Measurements from ENCODE around the gene RASD1.

Gene RASD1

GRCh38 chr17:17460038-17460437 lies 36.2 kb downstream of the RASD1 start:
- H3K27ac ChIP-seq (ENCODE audit: low read depth, low read length) = no peak overlapping the region
- no peak overlapping the region for H3K4me3 ChIP-seq (ENCODE audit: low read length)
- H3K36me3 ChIP-seq (ENCODE audit: control insufficient read depth, low read length) = no peaks in the 10 kb centered on the region
- H3K79me2 ChIP-seq (ENCODE audit: control insufficient read depth, low read length) = no peaks in the 10 kb centered on the region
- peaks cover 5% of the 10 kb centered on the region; the same call in 1 of the 2 replicates for H3K9me3 ChIP-seq (ENCODE audit: control insufficient read depth, insufficient read depth, low read length)
- TF ChIP-seq CTCF (IDR thresholded peaks at IDR 0.05; ENCODE audit: low read depth, low read length, poor library complexity, severe bottlenecking) (no peak), EZH2phosphoT487 (IDR thresholded peaks at IDR 0.05; ENCODE audit: borderline replicate concordance, low read length) (no peak)
- H4K20me1 ChIP-seq (ENCODE audit: control insufficient read depth, insufficient read depth, low read depth, low read length) = no peaks in the 10 kb centered on the region
- peaks cover 13% of the 10 kb centered on the region for H3K27me3 ChIP-seq (ENCODE audit: control insufficient read depth, low read length)
- H3K4me1 ChIP-seq (ENCODE audit: control insufficient read depth, low read length) = no peaks in the 10 kb centered on the region
- H3K9me2 ChIP-seq (replicated peaks; ENCODE audit: control insufficient read depth, low read length) = no peaks in the 10 kb centered on the region
- no peak overlapping the region for H3K4me2 ChIP-seq (ENCODE audit: low read length)
- H3F3A ChIP-seq (ENCODE audit: control insufficient read depth, insufficient read depth) = no peaks in the 10 kb centered on the region

DNA sequence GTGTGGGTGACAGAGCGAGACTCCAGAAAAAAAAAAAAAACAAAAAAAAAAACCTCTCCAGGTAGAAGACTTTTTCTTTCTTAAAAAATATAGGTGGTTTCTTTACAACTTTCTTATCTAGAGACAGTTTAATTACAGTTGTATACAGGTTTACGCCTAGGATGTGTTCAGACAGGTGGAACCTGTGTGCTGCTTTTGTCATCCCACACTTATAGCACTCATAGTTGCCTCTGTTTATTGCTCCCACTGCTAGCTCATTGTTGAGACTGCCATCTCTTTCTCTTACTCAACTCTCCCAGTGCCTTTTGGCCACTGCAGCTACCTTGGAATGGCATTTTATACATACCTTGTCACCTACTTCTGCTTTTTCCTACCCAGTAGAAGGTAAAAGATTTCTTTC lies 38.5 kb downstream of the RASD1 start:
- Histone ChIP-seq H3K4me3 (ENCODE audit: low read length) (no peak overlapping the region), H3F3A (ENCODE audit: control insufficient read depth, insufficient read depth) (no peaks in the 10 kb centered on the region), H3K4me2 (ENCODE audit: low read length) (no peak overlapping the region), H3K9me3 (ENCODE audit: control insufficient read depth, insufficient read depth, low read length) (peaks cover 5% of the 10 kb centered on the region; the same call in 1 of the 2 replicates), H3K27me3 (ENCODE audit: control insufficient read depth, low read length) (no peaks in the 10 kb centered on the region), H3K27ac (ENCODE audit: low read depth, low read length) (no peak overlapping the region), H3K79me2 (ENCODE audit: control insufficient read depth, low read length) (no peaks in the 10 kb centered on the region), H3K4me1 (ENCODE audit: control insufficient read depth, low read length) (no peaks in the 10 kb centered on the region), H3K9me2 (replicated peaks; ENCODE audit: control insufficient read depth, low read length) (no peaks in the 10 kb centered on the region), H3K36me3 (ENCODE audit: control insufficient read depth, low read length) (no peaks in the 10 kb centered on the region), H4K20me1 (ENCODE audit: control insufficient read depth, insufficient read depth, low read depth, low read length) (no peaks in the 10 kb centered on the region)
- no peak for TF ChIP-seq EZH2phosphoT487 (IDR thresholded peaks at IDR 0.05; ENCODE audit: borderline replicate concordance, low read length)
- no peak for TF ChIP-seq CTCF (IDR thresholded peaks at IDR 0.05; ENCODE audit: low read depth, low read length, poor library complexity, severe bottlenecking)

- Histone ChIP-seq H3K27me3 (ENCODE audit: control insufficient read depth, low read length) (peaks cover 1% of the 10 kb centered on the region), H3K27ac (ENCODE audit: low read depth, low read length) (no peak overlapping the region), H3K79me2 (ENCODE audit: control insufficient read depth, low read length) (no peaks in the 10 kb centered on the region), H3K4me3 (ENCODE audit: low read length) (no peak overlapping the region), H3K4me2 (ENCODE audit: low read length) (no peak overlapping the region), H3K9me2 (replicated peaks; ENCODE audit: control insufficient read depth, low read length) (no peaks in the 10 kb centered on the region), H3K9me3 (ENCODE audit: control insufficient read depth, insufficient read depth, low read length) (peaks cover 5% of the 10 kb centered on the region; the same call in 1 of the 2 replicates), H3K4me1 (ENCODE audit: control insufficient read depth, low read length) (no peaks in the 10 kb centered on the region), H3K36me3 (ENCODE audit: control insufficient read depth, low read length) (no peaks in the 10 kb centered on the region), H3F3A (ENCODE audit: control insufficient read depth, insufficient read depth) (no peaks in the 10 kb centered on the region), H4K20me1 (ENCODE audit: control insufficient read depth, insufficient read depth, low read depth, low read length) (no peaks in the 10 kb centered on the region)
- TF ChIP-seq CTCF (IDR thresholded peaks at IDR 0.05; ENCODE audit: low read depth, low read length, poor library complexity, severe bottlenecking) (no peak), EZH2phosphoT487 (IDR thresholded peaks at IDR 0.05; ENCODE audit: borderline replicate concordance, low read length) (no peak)
Measured at GRCh38 chr17:17456251-17456650, 39.9 kb downstream of the RASD1 start.
